ENCODE measurements around the gene TIMP4.

Gene TIMP4

GRCh38 chr3:12192173-12192572 is 33.5 kb upstream of the TIMP4 start:
- Histone ChIP-seq H3K9me3 (ENCODE audit: low read length) (no peaks in the 10 kb centered on the region), H3K36me3 (ENCODE audit: insufficient read depth, low read length) (no peaks in the 10 kb centered on the region), H3K4me3 (ENCODE audit: low read depth in 1 of 2, low read length in 2 of 2) (no peak overlapping the region), H3K27me3 (ENCODE audit: control insufficient read depth in 1 of 2, insufficient read depth in 2 of 2, low read length in 2 of 2) (no peaks in the 10 kb centered on the region), H3K9ac (ENCODE audit: low read length) (no peak overlapping the region), H3K27ac (ENCODE audit: low read depth, low read length) (no peak overlapping the region), H3K4me1 (ENCODE audit: insufficient read depth, low read length) (peaks cover 24% of the 10 kb centered on the region)

DNA sequence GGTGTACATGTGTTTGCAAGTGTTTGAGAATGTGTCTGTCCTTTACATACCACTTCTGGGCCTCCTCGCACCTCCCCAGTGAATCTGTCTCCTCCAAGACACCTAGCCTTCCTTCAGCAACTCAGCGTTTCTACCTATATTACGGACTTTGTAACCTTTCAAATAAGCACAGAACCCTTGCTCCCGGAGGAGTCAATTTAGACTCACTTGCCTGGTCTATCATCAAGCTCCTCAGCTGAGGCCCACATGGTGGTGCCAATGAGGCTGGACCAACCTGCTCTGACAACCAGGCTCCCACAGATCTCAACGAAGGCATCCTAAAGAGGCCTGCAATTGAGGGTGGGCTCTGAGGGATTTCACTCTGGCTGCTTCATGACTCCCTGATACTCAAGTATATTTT is 32.8 kb upstream of the TIMP4 start:
- Histone ChIP-seq H3K4me1 (ENCODE audit: insufficient read depth, low read length) (peaks cover 24% of the 10 kb centered on the region), H3K36me3 (ENCODE audit: insufficient read depth, low read length) (no peaks in the 10 kb centered on the region), H3K27me3 (ENCODE audit: control insufficient read depth in 1 of 2, insufficient read depth in 2 of 2, low read length in 2 of 2) (no peaks in the 10 kb centered on the region), H3K9me3 (ENCODE audit: low read length) (no peaks in the 10 kb centered on the region), H3K9ac (ENCODE audit: low read length) (no peak overlapping the region), H3K27ac (ENCODE audit: low read depth, low read length) (no peak overlapping the region), H3K4me3 (ENCODE audit: low read depth in 1 of 2, low read length in 2 of 2) (no peak overlapping the region)

GRCh38 chr3:12190832-12191231 is 32.1 kb upstream of the TIMP4 start:
- no peak overlapping the region for H3K4me3 ChIP-seq (ENCODE audit: low read depth in 1 of 2, low read length in 2 of 2)
- H3K4me1 ChIP-seq (ENCODE audit: insufficient read depth, low read length): peaks cover 24% of the 10 kb centered on the region
- no peaks in the 10 kb centered on the region for H3K36me3 ChIP-seq (ENCODE audit: insufficient read depth, low read length)
- no peak overlapping the region for H3K9ac ChIP-seq (ENCODE audit: low read length)
- H3K27me3 ChIP-seq (ENCODE audit: control insufficient read depth in 1 of 2, insufficient read depth in 2 of 2, low read length in 2 of 2): no peaks in the 10 kb centered on the region
- no peaks in the 10 kb centered on the region for H3K9me3 ChIP-seq (ENCODE audit: low read length)
- H3K27ac ChIP-seq (ENCODE audit: low read depth, low read length): no peak overlapping the region

GRCh38 chr3:12190221-12190807 is 31.6 kb upstream of the TIMP4 start:
- H3K27ac ChIP-seq (ENCODE audit: low read depth, low read length): no peak overlapping the region
- H3K4me1 ChIP-seq (ENCODE audit: insufficient read depth, low read length): peaks cover 23% of the 10 kb centered on the region
- H3K4me3 ChIP-seq (ENCODE audit: low read depth in 1 of 2, low read length in 2 of 2): no peak overlapping the region
- H3K9me3 ChIP-seq (ENCODE audit: low read length): no peaks in the 10 kb centered on the region
- H3K36me3 ChIP-seq (ENCODE audit: insufficient read depth, low read length): no peaks in the 10 kb centered on the region
- H3K27me3 ChIP-seq (ENCODE audit: control insufficient read depth in 1 of 2, insufficient read depth in 2 of 2, low read length in 2 of 2): no peaks in the 10 kb centered on the region
- no peak overlapping the region for H3K9ac ChIP-seq (ENCODE audit: low read length)

- H3K36me3 ChIP-seq (ENCODE audit: insufficient read depth, low read length): no peaks in the 10 kb centered on the region
- peaks cover 8% of the 10 kb centered on the region for H3K4me1 ChIP-seq (ENCODE audit: insufficient read depth, low read length)
- H3K9me3 ChIP-seq (ENCODE audit: low read length): no peaks in the 10 kb centered on the region
- H3K4me3 ChIP-seq (ENCODE audit: low read depth in 1 of 2, low read length in 2 of 2): no peak overlapping the region
- H3K9ac ChIP-seq (ENCODE audit: low read length): no peak overlapping the region
- no peak overlapping the region for H3K27ac ChIP-seq (ENCODE audit: low read depth, low read length)
- H3K27me3 ChIP-seq (ENCODE audit: control insufficient read depth in 1 of 2, insufficient read depth in 2 of 2, low read length in 2 of 2): no peaks in the 10 kb centered on the region
Measured at GRCh38 chr3:12188681-12189287, 30.1 kb upstream of the TIMP4 start.

GRCh38 chr3:12188328-12188648 is 29.6 kb upstream of the TIMP4 start:
- Histone ChIP-seq H3K9ac (ENCODE audit: low read length) (no peak overlapping the region), H3K4me3 (ENCODE audit: low read depth in 1 of 2, low read length in 2 of 2) (no peak overlapping the region), H3K27me3 (ENCODE audit: control insufficient read depth in 1 of 2, insufficient read depth in 2 of 2, low read length in 2 of 2) (no peaks in the 10 kb centered on the region), H3K36me3 (ENCODE audit: insufficient read depth, low read length) (no peaks in the 10 kb centered on the region), H3K4me1 (ENCODE audit: insufficient read depth, low read length) (peaks cover 6% of the 10 kb centered on the region), H3K9me3 (ENCODE audit: low read length) (no peaks in the 10 kb centered on the region), H3K27ac (ENCODE audit: low read depth, low read length) (no peak overlapping the region)

DNA sequence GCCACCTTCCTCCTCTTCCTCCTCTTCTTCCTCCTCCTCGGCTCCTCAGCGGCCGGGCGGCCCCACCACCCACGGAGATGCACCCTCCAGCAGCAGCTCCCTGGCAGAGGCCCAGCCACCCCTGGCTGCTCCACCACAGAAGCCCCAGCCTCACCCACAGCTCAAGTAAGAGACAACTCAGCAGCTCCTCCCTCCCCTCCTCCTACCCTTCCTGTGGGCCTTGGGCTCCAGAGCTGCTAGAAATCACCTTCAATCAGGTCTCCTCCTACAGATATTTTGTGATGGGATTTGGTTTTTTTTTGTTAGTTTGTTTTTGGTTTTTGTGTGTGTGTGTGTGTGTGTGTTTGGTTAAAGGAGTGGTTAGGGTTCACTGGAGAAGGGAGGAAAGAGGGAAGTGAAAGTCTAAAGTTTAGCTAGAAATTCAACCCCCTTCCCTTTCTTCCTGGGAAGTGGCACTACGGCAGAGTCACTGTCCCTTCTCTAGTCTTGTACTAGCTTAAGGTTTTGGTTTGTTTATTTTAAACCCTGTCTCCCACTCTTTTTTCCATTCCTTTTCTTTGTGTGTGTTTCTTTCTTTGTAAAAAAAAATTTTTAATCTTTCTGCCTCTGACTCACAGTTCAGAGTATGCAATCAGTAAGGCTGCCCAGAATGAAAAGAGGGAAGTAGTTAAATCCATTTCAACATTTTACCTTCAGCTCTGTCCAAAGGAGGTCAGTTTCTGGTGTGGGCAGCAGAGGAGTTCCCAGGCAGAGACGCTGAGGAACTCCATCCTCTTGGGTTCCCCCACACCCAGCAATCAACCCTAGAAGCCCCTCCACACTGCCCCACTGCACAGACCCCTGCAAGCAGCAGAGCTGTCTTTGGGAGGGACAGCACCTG is 29.0 kb upstream of the TIMP4 start:
- Histone ChIP-seq H3K4me1 (ENCODE audit: insufficient read depth, low read length) (no peaks in the 10 kb centered on the region), H3K27ac (ENCODE audit: low read depth, low read length) (peak overlapping the region; percentile 27), H3K36me3 (ENCODE audit: insufficient read depth, low read length) (no peaks in the 10 kb centered on the region), H3K9ac (ENCODE audit: low read length) (no peak overlapping the region), H3K9me3 (ENCODE audit: low read length) (no peaks in the 10 kb centered on the region), H3K4me3 (ENCODE audit: low read depth in 1 of 2, low read length in 2 of 2) (no peak overlapping the region), H3K27me3 (ENCODE audit: control insufficient read depth in 1 of 2, insufficient read depth in 2 of 2, low read length in 2 of 2) (no peaks in the 10 kb centered on the region)

DNA sequence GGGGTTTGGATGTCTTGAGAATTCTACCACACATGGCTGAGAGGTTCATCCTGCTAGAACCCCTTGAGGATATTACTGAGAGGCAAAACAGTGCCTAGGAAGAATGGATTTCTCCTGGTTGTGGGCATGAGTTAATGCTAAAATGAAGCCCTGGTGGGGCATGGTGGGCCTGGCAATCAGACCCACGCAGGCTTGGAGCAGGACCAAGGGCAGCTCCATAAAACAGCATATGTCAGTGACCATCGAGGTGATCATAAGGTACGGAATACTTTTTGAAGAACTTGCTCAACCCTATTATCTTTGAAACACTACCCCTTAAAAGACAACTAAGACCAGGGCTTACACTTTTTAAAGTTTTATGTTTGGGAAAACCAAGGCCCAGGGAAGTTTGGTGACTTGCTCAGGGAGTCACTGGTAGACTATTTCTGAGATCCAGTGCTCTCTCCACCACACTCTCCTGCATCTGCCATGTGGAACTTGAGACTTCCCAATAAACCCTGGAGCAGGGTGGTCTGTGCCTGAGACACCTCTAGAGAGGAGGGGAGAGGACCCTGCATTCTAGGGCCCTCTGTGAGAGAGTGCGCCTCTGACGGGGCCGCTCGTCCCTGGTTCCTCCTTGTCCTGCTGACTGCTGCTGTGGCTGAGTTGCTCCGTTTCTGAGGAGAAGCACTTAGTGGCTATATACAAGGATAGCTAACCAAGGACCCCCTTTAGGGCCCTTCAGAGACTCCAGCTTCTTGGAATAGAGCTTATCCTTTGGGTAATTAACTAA is 28.0 kb upstream of the TIMP4 start:
- no peaks in the 10 kb centered on the region for H3K36me3 ChIP-seq (ENCODE audit: insufficient read depth, low read length)
- no peaks in the 10 kb centered on the region for H3K27me3 ChIP-seq (ENCODE audit: control insufficient read depth in 1 of 2, insufficient read depth in 2 of 2, low read length in 2 of 2)
- no peak overlapping the region for H3K9ac ChIP-seq (ENCODE audit: low read length)
- no peaks in the 10 kb centered on the region for H3K4me1 ChIP-seq (ENCODE audit: insufficient read depth, low read length)
- H3K9me3 ChIP-seq (ENCODE audit: low read length): no peaks in the 10 kb centered on the region
- H3K4me3 ChIP-seq (ENCODE audit: low read depth in 1 of 2, low read length in 2 of 2): no peak overlapping the region
- H3K27ac ChIP-seq (ENCODE audit: low read depth, low read length): no peak overlapping the region

DNA sequence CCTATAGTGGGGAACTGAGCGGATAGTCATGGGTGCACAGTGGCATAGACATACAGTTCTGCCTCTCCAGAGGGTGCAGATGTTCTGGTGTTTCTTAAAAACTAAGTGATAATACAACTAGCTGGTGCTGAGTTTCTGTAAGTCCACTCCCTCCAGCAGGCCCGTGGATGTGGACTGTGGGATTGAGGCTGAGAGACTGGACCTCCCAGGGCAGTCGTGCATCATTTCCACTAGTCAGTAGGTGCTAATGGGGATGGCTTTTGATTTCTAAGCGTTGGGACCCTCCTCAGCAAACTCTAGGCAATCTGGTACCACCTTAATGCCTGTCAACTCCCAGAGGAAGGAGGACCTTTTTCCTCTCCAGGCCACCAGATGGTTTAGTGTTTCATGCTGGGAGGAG is 27.3 kb upstream of the TIMP4 start:
- Histone ChIP-seq H3K27ac (ENCODE audit: low read depth, low read length) (no peak overlapping the region), H3K9me3 (ENCODE audit: low read length) (no peaks in the 10 kb centered on the region), H3K36me3 (ENCODE audit: insufficient read depth, low read length) (no peaks in the 10 kb centered on the region), H3K27me3 (ENCODE audit: control insufficient read depth in 1 of 2, insufficient read depth in 2 of 2, low read length in 2 of 2) (no peaks in the 10 kb centered on the region), H3K9ac (ENCODE audit: low read length) (no peak overlapping the region), H3K4me3 (ENCODE audit: low read depth in 1 of 2, low read length in 2 of 2) (no peak overlapping the region), H3K4me1 (ENCODE audit: insufficient read depth, low read length) (no peaks in the 10 kb centered on the region)

DNA sequence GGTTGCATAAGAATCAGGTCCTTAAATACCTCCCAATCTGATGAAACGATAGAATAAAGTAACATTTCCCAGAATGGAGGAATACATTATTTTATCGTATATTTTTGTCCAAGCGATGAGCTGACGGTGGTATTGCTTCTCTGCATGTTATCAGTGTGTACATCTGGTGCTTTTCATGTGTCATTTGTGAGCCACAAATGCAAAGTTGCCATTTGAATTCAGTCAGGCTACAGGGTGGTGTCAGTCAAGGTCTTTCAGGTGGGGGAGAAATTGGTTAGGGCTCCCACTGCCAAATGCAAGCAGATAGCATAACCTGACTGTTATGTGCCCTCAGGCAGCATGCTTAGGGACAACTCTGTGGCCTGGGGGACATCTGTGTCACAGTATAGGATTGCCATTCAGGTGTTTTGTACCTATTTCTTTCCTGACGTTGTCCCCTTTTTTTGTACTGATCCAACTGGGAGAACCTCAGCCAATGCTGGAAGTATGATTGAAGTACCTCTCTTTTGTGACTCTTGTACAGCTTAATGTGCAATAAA is 26.5 kb upstream of the TIMP4 start:
- H3K9ac ChIP-seq (ENCODE audit: low read length): no peak overlapping the region
- no peak overlapping the region for H3K27ac ChIP-seq (ENCODE audit: low read depth, low read length)
- no peaks in the 10 kb centered on the region for H3K27me3 ChIP-seq (ENCODE audit: control insufficient read depth in 1 of 2, insufficient read depth in 2 of 2, low read length in 2 of 2)
- H3K4me1 ChIP-seq (ENCODE audit: insufficient read depth, low read length): no peaks in the 10 kb centered on the region
- no peak overlapping the region for H3K4me3 ChIP-seq (ENCODE audit: low read depth in 1 of 2, low read length in 2 of 2)
- no peaks in the 10 kb centered on the region for H3K36me3 ChIP-seq (ENCODE audit: insufficient read depth, low read length)
- H3K9me3 ChIP-seq (ENCODE audit: low read length): no peaks in the 10 kb centered on the region

- Histone ChIP-seq H3K36me3 (ENCODE audit: insufficient read depth, low read length) (no peaks in the 10 kb centered on the region), H3K9ac (ENCODE audit: low read length) (no peak overlapping the region), H3K9me3 (ENCODE audit: low read length) (no peaks in the 10 kb centered on the region), H3K4me1 (ENCODE audit: insufficient read depth, low read length) (no peaks in the 10 kb centered on the region), H3K27ac (ENCODE audit: low read depth, low read length) (no peak overlapping the region), H3K4me3 (ENCODE audit: low read depth in 1 of 2, low read length in 2 of 2) (no peak overlapping the region), H3K27me3 (ENCODE audit: control insufficient read depth in 1 of 2, insufficient read depth in 2 of 2, low read length in 2 of 2) (no peaks in the 10 kb centered on the region)
Measured at GRCh38 chr3:12184541-12184940, 25.8 kb upstream of the TIMP4 start.

All from muscle layer of colon (tissue), 2 donors.